Panc1 (cell line): ENCODE data around the gene RPL23. TPM values are rescaled to one million over a fixed set of nuclear protein-coding genes. Genes with fewer than 3 reads are reported as not detected.

Experiments used
- ATAC-seq: fragments of 200-7000 bp; cut with Tn5 transposase; 2 replicates; pipeline ENCODE4 v1.9.1; 2020; ENCODE audit warnings: mild to moderate bottlenecking, moderate library complexity
- BruUV-seq: library from RNA; stranded (reverse); fragments of 400-500 nt; replicated peaks from 2 replicates; lab custom pipeline; 2021; lab: Mats Ljungman, UMichigan
- CTCF ChIA-PET: fragments of 300-600 bp; sonication (Branson Sonifier 250); formaldehyde crosslinking; loops from one replicate; lab custom pipeline; 2022; ENCODE audit warnings: antibody characterized with exemption; lab: Charles Lee
- POLR2A ChIA-PET: fragments of 300-600 bp; sonication (Branson Sonifier 250); formaldehyde crosslinking; loops from one replicate; lab custom pipeline; 2022; ENCODE audit warnings: antibody characterized with exemption; lab: Charles Lee
- DNase-seq: peaks from one replicate; pipeline ENCODE4 v3.0.0-alpha.2; 2010; ENCODE audit warnings: low read depth, low spot score
- H3K27ac ChIP-seq: 2 replicates; pipeline ENCODE4 v1.5.1; 2011; ENCODE audit warnings: mild to moderate bottlenecking, low read length, inconsistent platforms
- H3K27me3 ChIP-seq: fragments of 200-500 bp; sonication (Bioruptor generic); 2 replicates; pipeline ENCODE4 v1.6.0; 2014; ENCODE audit warnings: low read length, inconsistent platforms; ENCODE audit not compliant: control insufficient read depth, insufficient read depth
- H3K36me3 ChIP-seq: fragments of 200-500 bp; sonication (Bioruptor generic); 2 replicates; pipeline ENCODE4 v1.5.1; 2014; ENCODE audit warnings: inconsistent platforms, mild to moderate bottlenecking, low read length, moderate library complexity; ENCODE audit not compliant: control insufficient read depth, insufficient read depth
- H3K4me1 ChIP-seq: 2 replicates; pipeline ENCODE4 v1.5.1; 2011; ENCODE audit warnings: inconsistent platforms, mild to moderate bottlenecking, low read length, moderate library complexity; ENCODE audit not compliant: control insufficient read depth, insufficient read depth
- H3K4me3 ChIP-seq, 2 experiments: 2 replicates each; pipeline ENCODE4 v1.5.1; 2011 to 2012; ENCODE audit warnings: low read depth in 2 of 2, low read length in 2 of 2, mild to moderate bottlenecking in 2 of 2, inconsistent platforms in 1 of 2, moderate library complexity in 1 of 2
- H3K9me3 ChIP-seq: fragments of 200-500 bp; sonication (Bioruptor generic); 2 replicates; pipeline ENCODE4 v1.5.1; 2014; ENCODE audit warnings: low read depth, mild to moderate bottlenecking, inconsistent platforms, low read length, moderate library complexity; ENCODE audit not compliant: control insufficient read depth, insufficient read depth
- CTCF ChIP-seq: fragments of 450-650 bp; IDR thresholded peaks from 2 replicates; pipeline ENCODE4 v1.5.1; 2017; ENCODE audit warnings: mild to moderate bottlenecking
- POLR2AphosphoS5 ChIP-seq: IDR thresholded peaks from 2 replicates; pipeline ENCODE4 v1.6.1; 2012; ENCODE audit warnings: mild to moderate bottlenecking, low read depth, low read length, moderate library complexity
- SIN3A ChIP-seq: IDR thresholded peaks from 2 replicates; pipeline ENCODE4 v1.6.1; 2012; ENCODE audit warnings: low read depth, mild to moderate bottlenecking, low read length, moderate library complexity, borderline replicate concordance; ENCODE audit not compliant: insufficient read depth
- TCF7L2 ChIP-seq: IDR thresholded peaks from 2 replicates; pipeline ENCODE4 v1.6.1; 2011; ENCODE audit warnings: mild to moderate bottlenecking, low read depth, low read length, inconsistent platforms
- in situ Hi-C: cut with HindIII; loops from 2 replicates; pipeline ENCODE4 v1.10.0; 2016; ENCODE audit warnings: low sequenced_read_pairs, low pct_unique_long_range_greater_than_20kb
- intact Hi-C: fragments of 100-400 bp; cut with micrococcal nuclease; formaldehyde crosslinking; loops from one replicate; pipeline ENCODE4 v1.10.0; 2022; ENCODE audit not compliant: unreplicated experiment
- total RNA-seq: library from RNA; stranded (reverse); gene quantifications from one replicate; pipeline ENCODE4 v1.2.1, GENCODE V29; 2021; ENCODE audit not compliant: unreplicated experiment
- TF ChIP-seq, protein P1 (sequence below), 2 experiments: IDR thresholded peaks; 2 replicates each; pipeline ENCODE4 v1.6.1; 2011 to 2012; ENCODE audit warnings: low read depth in 2 of 2, control low read depth in 1 of 2, low read length in 1 of 2, mild to moderate bottlenecking in 1 of 2, moderate library complexity in 1 of 2; ENCODE audit not compliant: insufficient read depth in 1 of 2

The RPL23 gene
- total RNA-seq, 1 experiment from 2014 or later: 649 TPM

- intact Hi-C loops (no loop called here), in situ Hi-C loops (no loop called here)
- ChIA-PET POLR2A (interaction anchor here (0.9 kb wide), 1 partner anchor 997 kb away, joined by 5 read pairs; no protein-coding TSS in a partner anchor), CTCF (no interaction called here)
- TF ChIP-seq TCF7L2: no peak
- H3K27ac ChIP-seq: peak overlapping the region; percentile 48; the same call in 1 of the 2 replicates
- H3K27me3 ChIP-seq: no peaks in the 10 kb centered on the region
- no peak for ATAC-seq
- peaks cover 8% of the 10 kb centered on the region for H3K4me1 ChIP-seq
- peak overlapping the region; percentile 89 to 97 for H3K4me3 ChIP-seq
- DNase-seq: no peak
- peaks cover 30% of the 10 kb centered on the region for H3K36me3 ChIP-seq
- no peaks in the 10 kb centered on the region for H3K9me3 ChIP-seq
- no TSS peak for BruUV-seq
Measured at GRCh38 chr17:38851434-38851833, 2.1 kb downstream of the RPL23 start.

- no peak for ATAC-seq
- Histone ChIP-seq H3K36me3 (peaks cover 30% of the 10 kb centered on the region), H3K9me3 (no peaks in the 10 kb centered on the region), H3K4me1 (peaks cover 8% of the 10 kb centered on the region), H3K27ac (no peak overlapping the region), H3K27me3 (no peaks in the 10 kb centered on the region), H3K4me3 (peak overlapping the region; percentile 31 to 97; a peak in 3 of 4 replicates)
- in situ Hi-C loops: no loop called here
- POLR2A ChIA-PET: no interaction called here
- no peak for DNase-seq
- TF ChIP-seq POLR2AphosphoS5 (no peak), SIN3A (no peak), TCF7L2 (no peak), CTCF (no peak)
- TF ChIP-seq, protein P1, sequence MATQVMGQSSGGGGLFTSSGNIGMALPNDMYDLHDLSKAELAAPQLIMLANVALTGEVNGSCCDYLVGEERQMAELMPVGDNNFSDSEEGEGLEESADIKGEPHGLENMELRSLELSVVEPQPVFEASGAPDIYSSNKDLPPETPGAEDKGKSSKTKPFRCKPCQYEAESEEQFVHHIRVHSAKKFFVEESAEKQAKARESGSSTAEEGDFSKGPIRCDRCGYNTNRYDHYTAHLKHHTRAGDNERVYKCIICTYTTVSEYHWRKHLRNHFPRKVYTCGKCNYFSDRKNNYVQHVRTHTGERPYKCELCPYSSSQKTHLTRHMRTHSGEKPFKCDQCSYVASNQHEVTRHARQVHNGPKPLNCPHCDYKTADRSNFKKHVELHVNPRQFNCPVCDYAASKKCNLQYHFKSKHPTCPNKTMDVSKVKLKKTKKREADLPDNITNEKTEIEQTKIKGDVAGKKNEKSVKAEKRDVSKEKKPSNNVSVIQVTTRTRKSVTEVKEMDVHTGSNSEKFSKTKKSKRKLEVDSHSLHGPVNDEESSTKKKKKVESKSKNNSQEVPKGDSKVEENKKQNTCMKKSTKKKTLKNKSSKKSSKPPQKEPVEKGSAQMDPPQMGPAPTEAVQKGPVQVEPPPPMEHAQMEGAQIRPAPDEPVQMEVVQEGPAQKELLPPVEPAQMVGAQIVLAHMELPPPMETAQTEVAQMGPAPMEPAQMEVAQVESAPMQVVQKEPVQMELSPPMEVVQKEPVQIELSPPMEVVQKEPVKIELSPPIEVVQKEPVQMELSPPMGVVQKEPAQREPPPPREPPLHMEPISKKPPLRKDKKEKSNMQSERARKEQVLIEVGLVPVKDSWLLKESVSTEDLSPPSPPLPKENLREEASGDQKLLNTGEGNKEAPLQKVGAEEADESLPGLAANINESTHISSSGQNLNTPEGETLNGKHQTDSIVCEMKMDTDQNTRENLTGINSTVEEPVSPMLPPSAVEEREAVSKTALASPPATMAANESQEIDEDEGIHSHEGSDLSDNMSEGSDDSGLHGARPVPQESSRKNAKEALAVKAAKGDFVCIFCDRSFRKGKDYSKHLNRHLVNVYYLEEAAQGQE (IDR thresholded peaks at IDR 0.05; ENCODE audit: insufficient read depth in 1 of 2, low read depth in 2 of 2, low read length in 1 of 2): no peak
- intact Hi-C loops: no loop called here
- CTCF ChIA-PET: no interaction called here
- BruUV-seq: no TSS peak
Measured at GRCh38 chr17:38850374-38850773, 3.1 kb downstream of the RPL23 start.

- H3K4me3 ChIP-seq: no peak overlapping the region
- no TSS peak for BruUV-seq
- H3K27me3 ChIP-seq: no peaks in the 10 kb centered on the region
- H3K27ac ChIP-seq: no peak overlapping the region
- intact Hi-C loops (no loop called here), in situ Hi-C loops (no loop called here)
- H3K4me1 ChIP-seq: peaks cover 12% of the 10 kb centered on the region
- POLR2A ChIA-PET: no interaction called here
- TF ChIP-seq SIN3A: no peak
- no peak for TF ChIP-seq POLR2AphosphoS5
- no peak for TF ChIP-seq TCF7L2
- TF ChIP-seq CTCF: no peak
- TF ChIP-seq, protein P1 (IDR thresholded peaks at IDR 0.05; ENCODE audit: insufficient read depth in 1 of 2, low read depth in 2 of 2, low read length in 1 of 2): no peak
- peaks cover 30% of the 10 kb centered on the region for H3K36me3 ChIP-seq
- ATAC-seq (no peak), DNase-seq (no peak)
- CTCF ChIA-PET: no interaction called here
- no peaks in the 10 kb centered on the region for H3K9me3 ChIP-seq
Measured at GRCh38 chr17:38848939-38849605, 4.4 kb downstream of the RPL23 start.
